Osteocyte (in vitro differentiated cells): ENCODE data around the gene VSIG10L2. TPM values are rescaled to one million over a fixed set of nuclear protein-coding genes. Genes with fewer than 3 reads are reported as not detected.

Experiments used
- DNase-seq: peaks from one replicate; pipeline ENCODE4 v3.0.0; 2021; ENCODE audit warnings: mixed read lengths; ENCODE audit not compliant: unreplicated experiment; ENCODE audit errors: extremely low spot score
- H3K27ac Mint-ChIP-seq: one replicate; pipeline ENCODE4 v1.8.0; 2021; ENCODE audit warnings: mild to moderate bottlenecking, mixed read lengths; ENCODE audit not compliant: unreplicated experiment
- H3K27me3 Mint-ChIP-seq: one replicate; pipeline ENCODE4 v1.8.0; 2021; ENCODE audit warnings: mixed read lengths; ENCODE audit not compliant: unreplicated experiment
- H3K36me3 Mint-ChIP-seq: one replicate; pipeline ENCODE4 v1.8.0; 2021; ENCODE audit warnings: mixed read lengths; ENCODE audit not compliant: unreplicated experiment
- H3K4me1 Mint-ChIP-seq: one replicate; pipeline ENCODE4 v1.8.0; 2021; ENCODE audit warnings: mixed read lengths; ENCODE audit not compliant: unreplicated experiment
- H3K4me3 Mint-ChIP-seq: one replicate; pipeline ENCODE4 v1.8.0; 2021; ENCODE audit warnings: mild to moderate bottlenecking, moderate library complexity, mixed read lengths; ENCODE audit not compliant: unreplicated experiment
- H3K9me3 Mint-ChIP-seq: one replicate; pipeline ENCODE4 v1.8.0; 2021; ENCODE audit warnings: mixed read lengths; ENCODE audit not compliant: unreplicated experiment
- total RNA-seq: library from RNA; stranded (reverse); gene quantifications from 2 replicates; pipeline ENCODE4 v1.2.1, GENCODE V29; 2021
- TF ChIP-seq, protein P1 (sequence below): fragments of 200-600 bp; sonication (generic); IDR thresholded peaks from 2 replicates; pipeline ENCODE4 v1.5.0; 2021; ENCODE audit warnings: antibody characterized with exemption, mild to moderate bottlenecking, moderate library complexity

VSIG10L2 gene
- total RNA-seq, 1 donor from 2014 or later, result not detected

- TF ChIP-seq, protein P1, sequence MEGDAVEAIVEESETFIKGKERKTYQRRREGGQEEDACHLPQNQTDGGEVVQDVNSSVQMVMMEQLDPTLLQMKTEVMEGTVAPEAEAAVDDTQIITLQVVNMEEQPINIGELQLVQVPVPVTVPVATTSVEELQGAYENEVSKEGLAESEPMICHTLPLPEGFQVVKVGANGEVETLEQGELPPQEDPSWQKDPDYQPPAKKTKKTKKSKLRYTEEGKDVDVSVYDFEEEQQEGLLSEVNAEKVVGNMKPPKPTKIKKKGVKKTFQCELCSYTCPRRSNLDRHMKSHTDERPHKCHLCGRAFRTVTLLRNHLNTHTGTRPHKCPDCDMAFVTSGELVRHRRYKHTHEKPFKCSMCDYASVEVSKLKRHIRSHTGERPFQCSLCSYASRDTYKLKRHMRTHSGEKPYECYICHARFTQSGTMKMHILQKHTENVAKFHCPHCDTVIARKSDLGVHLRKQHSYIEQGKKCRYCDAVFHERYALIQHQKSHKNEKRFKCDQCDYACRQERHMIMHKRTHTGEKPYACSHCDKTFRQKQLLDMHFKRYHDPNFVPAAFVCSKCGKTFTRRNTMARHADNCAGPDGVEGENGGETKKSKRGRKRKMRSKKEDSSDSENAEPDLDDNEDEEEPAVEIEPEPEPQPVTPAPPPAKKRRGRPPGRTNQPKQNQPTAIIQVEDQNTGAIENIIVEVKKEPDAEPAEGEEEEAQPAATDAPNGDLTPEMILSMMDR, result no peak
- H3K27me3 Mint-ChIP-seq, result peaks cover 19% of the 10 kb centered on the region
- no peak overlapping the region for H3K27ac Mint-ChIP-seq
- H3K36me3 Mint-ChIP-seq, result no peaks in the 10 kb centered on the region
- no peaks in the 10 kb centered on the region for H3K9me3 Mint-ChIP-seq
- peaks cover 4% of the 10 kb centered on the region for H3K4me1 Mint-ChIP-seq
- H3K4me3 Mint-ChIP-seq, result no peak overlapping the region
- DNase-seq, result peak; percentile 70
Observed at GRCh38 chr11:125943661-125944349, 2.0 kb upstream of the VSIG10L2 start.

GRCh38 chr11:125944350-125945010 is 1.4 kb upstream of the VSIG10L2 start:
- no peak overlapping the region for H3K27ac Mint-ChIP-seq
- H3K9me3 Mint-ChIP-seq, result no peaks in the 10 kb centered on the region
- H3K36me3 Mint-ChIP-seq, result no peaks in the 10 kb centered on the region
- H3K27me3 Mint-ChIP-seq, result peaks cover 15% of the 10 kb centered on the region
- DNase-seq, result peak; percentile 62
- TF ChIP-seq, protein P1, result no peak
- no peak overlapping the region for H3K4me3 Mint-ChIP-seq
- peaks cover 4% of the 10 kb centered on the region for H3K4me1 Mint-ChIP-seq

DNA sequence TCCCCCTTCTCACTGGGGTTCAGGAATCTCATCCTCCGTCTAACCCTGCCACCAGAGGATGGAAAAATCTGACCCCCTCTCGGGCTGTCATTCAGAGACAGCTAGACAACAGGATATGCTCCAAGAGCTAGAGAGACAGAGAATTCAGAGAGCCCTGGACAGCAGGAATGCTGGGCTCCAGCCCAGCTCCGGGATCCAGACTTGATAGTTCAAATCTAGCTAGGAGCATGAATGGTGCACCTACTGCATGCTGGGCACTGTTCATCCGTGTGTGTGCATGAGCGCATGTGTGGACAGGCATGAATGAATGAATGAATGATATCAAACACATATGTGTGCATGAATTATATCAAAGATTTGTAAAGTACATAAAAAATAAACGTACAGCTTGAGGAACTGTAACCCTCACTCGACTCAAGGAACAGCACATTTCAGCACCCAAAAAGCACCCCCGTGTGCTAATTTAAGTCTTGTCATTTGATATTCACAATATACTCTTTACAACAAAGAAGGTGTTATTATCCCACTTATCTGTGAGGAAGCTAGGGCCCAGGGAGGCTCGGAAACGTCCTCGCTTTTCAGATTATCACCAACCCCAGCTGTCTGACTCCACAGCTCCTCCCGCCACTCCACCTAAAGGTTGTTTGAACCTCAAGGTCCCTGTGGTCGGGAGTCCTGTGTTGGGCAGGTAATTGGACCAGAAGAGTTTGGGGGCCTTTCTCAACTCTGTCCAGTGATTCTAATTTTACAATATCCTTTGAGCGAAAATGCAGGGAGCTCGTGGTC is 640 bp upstream of the VSIG10L2 start:
- Mint-ChIP-seq H3K36me3 (no peaks in the 10 kb centered on the region), H3K4me3 (no peak overlapping the region), H3K27ac (no peak overlapping the region), H3K9me3 (no peaks in the 10 kb centered on the region), H3K4me1 (peaks cover 4% of the 10 kb centered on the region), H3K27me3 (peaks cover 15% of the 10 kb centered on the region)
- peak; percentile 54 for DNase-seq
- TF ChIP-seq, protein P1, result no peak

GRCh38 chr11:125946712-125947418 is 1.0 kb downstream of the VSIG10L2 start:
- peaks cover 20% of the 10 kb centered on the region for H3K27me3 Mint-ChIP-seq
- no peaks in the 10 kb centered on the region for H3K9me3 Mint-ChIP-seq
- TF ChIP-seq, protein P1, result no peak
- H3K36me3 Mint-ChIP-seq, result no peaks in the 10 kb centered on the region
- no peak overlapping the region for H3K27ac Mint-ChIP-seq
- no peak overlapping the region for H3K4me3 Mint-ChIP-seq
- peaks cover 4% of the 10 kb centered on the region for H3K4me1 Mint-ChIP-seq
- DNase-seq, result peak; percentile 64
